Kidney (tissue), 14 donors: Measurements from ENCODE around the gene ZMPSTE24. TPM values are rescaled to one million over a fixed set of nuclear protein-coding genes. Genes with fewer than 3 reads are reported as not detected.

Experiments used
- DNase-seq, 5 donors: peaks; one replicate each; pipeline ENCODE4 v3.0.0-alpha.2; 2013 to 2020
- FAIRE-seq: peaks from 2 replicates; lab custom pipeline; 2012; peaks lifted over from hg19 to GRCh38; lab: Jason Lieb, UNC
- H3K27ac ChIP-seq, 2 donors: one replicate each; pipeline ENCODE4 v1.7.0; 2013; ENCODE audit warnings: low read depth in 2 of 2, low read length in 2 of 2, inconsistent platforms in 1 of 2
- H3K27me3 ChIP-seq: one replicate; pipeline ENCODE4 v1.7.1; 2013; ENCODE audit warnings: low read length, inconsistent platforms; ENCODE audit not compliant: control insufficient read depth, insufficient read depth
- H3K36me3 ChIP-seq, 3 donors: one replicate each; pipeline versions ENCODE4 v1.7.0 to v1.7.1; 2013; ENCODE audit warnings: low read length in 3 of 3, control low read depth in 1 of 3, inconsistent platforms in 1 of 3; ENCODE audit not compliant: insufficient read depth in 3 of 3, control insufficient read depth in 2 of 3
- H3K4me1 ChIP-seq, 3 donors: one replicate each; pipeline versions ENCODE4 v1.7.0 to v1.7.1; 2013; ENCODE audit warnings: low read length in 3 of 3, inconsistent platforms in 1 of 3, low read depth in 1 of 3; ENCODE audit not compliant: control insufficient read depth in 2 of 3, insufficient read depth in 2 of 3
- H3K4me3 ChIP-seq, 3 donors: one replicate each; pipeline versions ENCODE4 v1.7.0 to v1.8.1; 2013; ENCODE audit warnings: low read length in 3 of 3, control low read depth in 1 of 3, inconsistent platforms in 1 of 3
- H3K9ac ChIP-seq, 3 donors: one replicate each; pipeline versions ENCODE4 v1.7.0 to v1.7.1; 2013; ENCODE audit warnings: low read length in 3 of 3, control low read depth in 1 of 3, inconsistent platforms in 1 of 3
- H3K9me3 ChIP-seq, 3 donors: one replicate each; pipeline versions ENCODE4 v1.7.0 to v1.7.1; 2013; ENCODE audit warnings: low read length in 3 of 3, control low read depth in 1 of 3, inconsistent platforms in 1 of 3; ENCODE audit not compliant: control insufficient read depth in 2 of 3, insufficient read depth in 1 of 3
- intact Hi-C: fragments of 100-400 bp; cut with DNase I; formaldehyde crosslinking; loops from one replicate; pipeline ENCODE4 v1.11.1; 2022
- polyA plus RNA-seq: library from polyadenylated mRNA; stranded (reverse); fragments of 350-450 nt; fragmentation: Illumina TruSeq; extraction: RNeasy Lipid Tissue Mini Kit (QIAGEN cat#74804); gene quantifications from one replicate; pipeline ENCODE4 v1.2.3, GENCODE V29; 2014; ENCODE audit warnings: low read depth, low replicate concordance; ENCODE audit not compliant: insufficient read depth
- total RNA-seq: library from RNA; stranded (reverse); fragmentation: NEBNext Ultra II Directional; extraction: Animal tissue kit (Norgen Biotek cat#: 25700); gene quantifications from one replicate; pipeline ENCODE4 v1.2.1, GENCODE V29; 2021
- TF ChIP-seq, protein P1 (sequence below): IDR thresholded peaks from 3 replicates; pipeline ENCODE4 v1.5.1; 2012; ENCODE audit warnings: mild to moderate bottlenecking, moderate library complexity, borderline replicate concordance; ENCODE audit not compliant: insufficient read depth; ENCODE audit errors: extremely low read depth
- donor health status: control.
- donor health status: control.
- donor health status: control.
- donor health status: control.
- donor health status: control.
- donor health status: DM: yes; HTN: yes; CAD: no.
- donor health status: Normal renal cell carcinoma (clear cell type).

The ZMPSTE24 gene
- total and polyA plus RNA-seq, 2 donors from 2014 or later = 31.2 to 42.6 TPM

- no peak overlapping the region for H3K4me3 ChIP-seq
- no peaks in the 10 kb centered on the region for H3K36me3 ChIP-seq
- no peak overlapping the region for H3K27ac ChIP-seq
- TF ChIP-seq, protein P1, sequence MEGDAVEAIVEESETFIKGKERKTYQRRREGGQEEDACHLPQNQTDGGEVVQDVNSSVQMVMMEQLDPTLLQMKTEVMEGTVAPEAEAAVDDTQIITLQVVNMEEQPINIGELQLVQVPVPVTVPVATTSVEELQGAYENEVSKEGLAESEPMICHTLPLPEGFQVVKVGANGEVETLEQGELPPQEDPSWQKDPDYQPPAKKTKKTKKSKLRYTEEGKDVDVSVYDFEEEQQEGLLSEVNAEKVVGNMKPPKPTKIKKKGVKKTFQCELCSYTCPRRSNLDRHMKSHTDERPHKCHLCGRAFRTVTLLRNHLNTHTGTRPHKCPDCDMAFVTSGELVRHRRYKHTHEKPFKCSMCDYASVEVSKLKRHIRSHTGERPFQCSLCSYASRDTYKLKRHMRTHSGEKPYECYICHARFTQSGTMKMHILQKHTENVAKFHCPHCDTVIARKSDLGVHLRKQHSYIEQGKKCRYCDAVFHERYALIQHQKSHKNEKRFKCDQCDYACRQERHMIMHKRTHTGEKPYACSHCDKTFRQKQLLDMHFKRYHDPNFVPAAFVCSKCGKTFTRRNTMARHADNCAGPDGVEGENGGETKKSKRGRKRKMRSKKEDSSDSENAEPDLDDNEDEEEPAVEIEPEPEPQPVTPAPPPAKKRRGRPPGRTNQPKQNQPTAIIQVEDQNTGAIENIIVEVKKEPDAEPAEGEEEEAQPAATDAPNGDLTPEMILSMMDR = no peak
- intact Hi-C loops = no loop called here
- no peak for DNase-seq
- no peak overlapping the region for H3K9ac ChIP-seq
- H3K9me3 ChIP-seq = no peaks in the 10 kb centered on the region
- no peaks in the 10 kb centered on the region for H3K4me1 ChIP-seq
- no peaks in the 10 kb centered on the region for H3K27me3 ChIP-seq
- FAIRE-seq = no peak
Observed at GRCh38 chr1:40300249-40300567, 42.2 kb downstream of the ZMPSTE24 start.

- H3K27ac ChIP-seq = no peak overlapping the region
- FAIRE-seq (no peak), DNase-seq (no peak)
- TF ChIP-seq, protein P1 = no peak
- no peaks in the 10 kb centered on the region for H3K4me1 ChIP-seq
- no peak overlapping the region for H3K4me3 ChIP-seq
- H3K9me3 ChIP-seq = no peaks in the 10 kb centered on the region
- H3K36me3 ChIP-seq = no peaks in the 10 kb centered on the region
- intact Hi-C loops = no loop called here
- H3K9ac ChIP-seq = no peak overlapping the region
- H3K27me3 ChIP-seq = no peaks in the 10 kb centered on the region
Observed at GRCh38 chr1:40300651-40301050, 42.6 kb downstream of the ZMPSTE24 start.

DNA sequence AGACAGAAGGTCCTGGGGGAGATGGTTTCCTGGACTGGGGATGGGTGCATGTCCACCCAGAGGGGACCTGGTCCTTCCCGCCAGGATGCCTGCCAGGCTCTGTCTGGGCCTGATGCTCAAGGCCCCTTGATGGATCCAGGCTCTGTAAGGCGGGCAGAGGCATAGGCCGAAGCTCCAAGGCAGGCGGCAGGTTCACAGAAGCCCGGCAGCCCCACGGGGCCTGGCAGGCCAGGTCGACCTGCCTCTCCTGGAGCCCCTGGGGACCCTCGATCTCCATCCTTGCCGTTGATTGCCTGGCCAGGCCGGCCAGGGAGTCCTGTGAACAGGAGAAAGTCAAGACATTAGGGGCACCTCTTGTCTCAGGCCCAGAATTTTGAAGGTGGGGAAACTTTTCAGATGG lies 43.0 kb downstream of the ZMPSTE24 start:
- FAIRE-seq (no peak), DNase-seq (no peak)
- no peaks in the 10 kb centered on the region for H3K4me1 ChIP-seq
- intact Hi-C loops = no loop called here
- H3K36me3 ChIP-seq = no peaks in the 10 kb centered on the region
- no peaks in the 10 kb centered on the region for H3K9me3 ChIP-seq
- no peak overlapping the region for H3K4me3 ChIP-seq
- H3K27ac ChIP-seq = no peak overlapping the region
- TF ChIP-seq, protein P1 = no peak
- no peaks in the 10 kb centered on the region for H3K27me3 ChIP-seq
- no peak overlapping the region for H3K9ac ChIP-seq
